ENCODE measurements around the gene ZSWIM7.

- TF ChIP-seq EZH2 (IDR thresholded peaks at IDR 0.05; ENCODE audit: borderline replicate concordance, low read depth, low read length, poor library complexity, severe bottlenecking) (no peak), CTCF (conservative IDR thresholded peaks at IDR 0.05; ENCODE audit: low read depth, low read length) (no peak)
These were observed 27.6 kb downstream of the ZSWIM7 start for GRCh38 chr17:15971882-15972281.

Data from A673 (cell line).